Liver (tissue), 3 donors: ENCODE results near the gene TRIM29.

Experiments
- ATF3 ChIP-seq: IDR thresholded peaks from 2 replicates; pipeline ENCODE4 v1.6.1; 2016; ENCODE audit warnings: antibody characterized with exemption
- EGR1 ChIP-seq, 2 donors: IDR thresholded peaks; 2 replicates each; pipeline ENCODE4 v1.6.1; 2016 to 2018; ENCODE audit warnings: antibody characterized with exemption in 2 of 2, low read depth in 2 of 2
- GABPA ChIP-seq, 2 donors: IDR thresholded peaks in 1 of 2; conservative IDR thresholded peaks in 1 of 2; 2 replicates each; pipeline ENCODE4 v1.6.1; 2016; ENCODE audit warnings: antibody characterized with exemption in 2 of 2, mild to moderate bottlenecking in 1 of 2, moderate library complexity in 1 of 2
- HNF4A ChIP-seq, 2 donors: conservative IDR thresholded peaks; 2 replicates each; pipeline ENCODE4 v1.6.1; 2016; ENCODE audit warnings: antibody characterized with exemption in 2 of 2, mild to moderate bottlenecking in 2 of 2
- HNF4G ChIP-seq: IDR thresholded peaks from 2 replicates; pipeline ENCODE4 v1.6.1; 2016; ENCODE audit warnings: antibody characterized with exemption
- JUND ChIP-seq, 2 donors: IDR thresholded peaks; 2 replicates each; pipeline ENCODE4 v1.6.1; 2016; ENCODE audit warnings: antibody characterized with exemption in 2 of 2
- RAD21 ChIP-seq, 2 donors: IDR thresholded peaks; 2 replicates each; pipeline ENCODE4 v1.6.1; 2016; ENCODE audit warnings: antibody characterized with exemption in 2 of 2, mild to moderate bottlenecking in 2 of 2
- REST ChIP-seq: IDR thresholded peaks from 2 replicates; pipeline ENCODE4 v1.6.1; 2016; ENCODE audit warnings: antibody characterized with exemption, mild to moderate bottlenecking
- RXRA ChIP-seq, 2 donors: IDR thresholded peaks; 2 replicates each; pipeline ENCODE4 v1.6.1; 2017 to 2018; ENCODE audit warnings: antibody characterized with exemption in 2 of 2, mild to moderate bottlenecking in 1 of 2
- TAF1 ChIP-seq: conservative IDR thresholded peaks from 2 replicates; pipeline ENCODE4 v1.6.1; 2016; ENCODE audit warnings: antibody characterized with exemption, mild to moderate bottlenecking
- YY1 ChIP-seq: IDR thresholded peaks from 2 replicates; pipeline ENCODE4 v1.6.1; 2016; ENCODE audit warnings: antibody characterized with exemption, mild to moderate bottlenecking
- TF ChIP-seq, protein P1 (sequence below): fragments of 150-350 bp; IDR thresholded peaks from 2 replicates; pipeline ENCODE4 v1.5.1; 2017; ENCODE audit warnings: improper control_type of control experiment, low read depth, low read length; ENCODE audit not compliant: missing input control
- TF ChIP-seq, protein P2 (sequence below): IDR thresholded peaks from 2 replicates; pipeline ENCODE4 v1.6.1; 2016; ENCODE audit warnings: antibody characterized with exemption
- TF ChIP-seq, protein P3 (sequence below): IDR thresholded peaks from 2 replicates; pipeline ENCODE4 v1.6.1; 2016; ENCODE audit warnings: antibody characterized with exemption
- donor health status: healthy.
- donor health status: healthy.

DNA sequence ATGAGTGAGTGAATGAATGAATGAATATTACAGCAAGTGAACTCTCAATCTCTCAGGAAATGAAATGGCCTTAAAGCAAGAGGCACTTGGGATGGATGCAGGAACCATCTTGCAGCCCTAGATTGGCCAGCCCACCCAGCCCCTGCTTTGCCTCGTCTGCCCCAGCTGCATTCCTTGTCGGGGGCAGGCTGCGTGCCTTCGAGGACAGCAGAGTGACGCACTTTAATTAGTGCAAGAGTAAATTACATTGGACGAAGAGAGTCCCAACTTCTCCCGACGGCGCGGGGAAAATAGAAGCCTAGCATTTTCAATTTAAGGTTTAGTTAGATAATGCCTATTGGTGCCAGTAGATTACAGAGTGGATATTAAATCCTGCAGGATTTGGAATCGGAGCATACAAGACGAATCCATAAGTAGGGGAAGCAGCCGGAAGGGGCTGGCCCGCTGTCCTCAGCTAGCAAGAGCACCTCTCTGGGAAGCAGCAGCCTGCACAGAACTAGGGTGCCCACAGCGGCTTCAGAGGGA is 33.8 kb downstream of the TRIM29 start:
- TF ChIP-seq, protein P1, sequence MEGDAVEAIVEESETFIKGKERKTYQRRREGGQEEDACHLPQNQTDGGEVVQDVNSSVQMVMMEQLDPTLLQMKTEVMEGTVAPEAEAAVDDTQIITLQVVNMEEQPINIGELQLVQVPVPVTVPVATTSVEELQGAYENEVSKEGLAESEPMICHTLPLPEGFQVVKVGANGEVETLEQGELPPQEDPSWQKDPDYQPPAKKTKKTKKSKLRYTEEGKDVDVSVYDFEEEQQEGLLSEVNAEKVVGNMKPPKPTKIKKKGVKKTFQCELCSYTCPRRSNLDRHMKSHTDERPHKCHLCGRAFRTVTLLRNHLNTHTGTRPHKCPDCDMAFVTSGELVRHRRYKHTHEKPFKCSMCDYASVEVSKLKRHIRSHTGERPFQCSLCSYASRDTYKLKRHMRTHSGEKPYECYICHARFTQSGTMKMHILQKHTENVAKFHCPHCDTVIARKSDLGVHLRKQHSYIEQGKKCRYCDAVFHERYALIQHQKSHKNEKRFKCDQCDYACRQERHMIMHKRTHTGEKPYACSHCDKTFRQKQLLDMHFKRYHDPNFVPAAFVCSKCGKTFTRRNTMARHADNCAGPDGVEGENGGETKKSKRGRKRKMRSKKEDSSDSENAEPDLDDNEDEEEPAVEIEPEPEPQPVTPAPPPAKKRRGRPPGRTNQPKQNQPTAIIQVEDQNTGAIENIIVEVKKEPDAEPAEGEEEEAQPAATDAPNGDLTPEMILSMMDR: no peak
- TF ChIP-seq REST: no peak
- TF ChIP-seq, protein P2, sequence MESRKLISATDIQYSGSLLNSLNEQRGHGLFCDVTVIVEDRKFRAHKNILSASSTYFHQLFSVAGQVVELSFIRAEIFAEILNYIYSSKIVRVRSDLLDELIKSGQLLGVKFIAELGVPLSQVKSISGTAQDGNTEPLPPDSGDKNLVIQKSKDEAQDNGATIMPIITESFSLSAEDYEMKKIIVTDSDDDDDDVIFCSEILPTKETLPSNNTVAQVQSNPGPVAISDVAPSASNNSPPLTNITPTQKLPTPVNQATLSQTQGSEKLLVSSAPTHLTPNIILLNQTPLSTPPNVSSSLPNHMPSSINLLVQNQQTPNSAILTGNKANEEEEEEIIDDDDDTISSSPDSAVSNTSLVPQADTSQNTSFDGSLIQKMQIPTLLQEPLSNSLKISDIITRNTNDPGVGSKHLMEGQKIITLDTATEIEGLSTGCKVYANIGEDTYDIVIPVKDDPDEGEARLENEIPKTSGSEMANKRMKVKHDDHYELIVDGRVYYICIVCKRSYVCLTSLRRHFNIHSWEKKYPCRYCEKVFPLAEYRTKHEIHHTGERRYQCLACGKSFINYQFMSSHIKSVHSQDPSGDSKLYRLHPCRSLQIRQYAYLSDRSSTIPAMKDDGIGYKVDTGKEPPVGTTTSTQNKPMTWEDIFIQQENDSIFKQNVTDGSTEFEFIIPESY: no peak
- no peak for TF ChIP-seq YY1
- TF ChIP-seq, protein P3, sequence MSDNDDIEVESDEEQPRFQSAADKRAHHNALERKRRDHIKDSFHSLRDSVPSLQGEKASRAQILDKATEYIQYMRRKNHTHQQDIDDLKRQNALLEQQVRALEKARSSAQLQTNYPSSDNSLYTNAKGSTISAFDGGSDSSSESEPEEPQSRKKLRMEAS: no peak
- no peak for TF ChIP-seq GABPA (IDR thresholded peaks at IDR 0.05 in 1 of 2, conservative IDR thresholded peaks at IDR 0.05 in 1 of 2)
- no peak for TF ChIP-seq RXRA (IDR thresholded peaks at IDR 0.05)
- TF ChIP-seq RAD21 (IDR thresholded peaks at IDR 0.05): no peak
- no peak for TF ChIP-seq JUND (IDR thresholded peaks at IDR 0.05)
- no peak for TF ChIP-seq TAF1
- TF ChIP-seq EGR1 (IDR thresholded peaks at IDR 0.05; ENCODE audit: low read depth in 2 of 2): no peak
- TF ChIP-seq HNF4G: no peak
- TF ChIP-seq ATF3: no peak
- TF ChIP-seq HNF4A (conservative IDR thresholded peaks at IDR 0.05): no peak
